Breast epithelium (tissue), 4 donors: Measurements from ENCODE around the gene SLC2A13. TPM values are rescaled to one million over a fixed set of nuclear protein-coding genes. Genes with fewer than 3 reads are reported as not detected.

Experiments
- DNase-seq, 2 donors: peaks; one replicate each; pipeline ENCODE4 v3.0.0-alpha.2; 2019; ENCODE audit warnings: low spot score in 2 of 2
- H3K27ac ChIP-seq, 2 donors: fragments of 200-600 bp; sonication (generic) in 1 of 2; one replicate each; pipeline ENCODE4 v1.5.1; 2016 to 2019; ENCODE audit warnings: mild to moderate bottlenecking in 1 of 2
- H3K27me3 ChIP-seq, 2 donors: fragments of 200-600 bp; sonication (generic) in 1 of 2; one replicate each; pipeline versions ENCODE4 v1.5.1 to v1.6.0; 2017 to 2019; ENCODE audit warnings: control low read depth in 1 of 2, mild to moderate bottlenecking in 1 of 2
- H3K36me3 ChIP-seq: fragments of 200-600 bp; one replicate; pipeline ENCODE4 v1.5.1; 2019
- H3K4me1 ChIP-seq, 2 donors: fragments of 200-600 bp; sonication (generic); one replicate each; pipeline ENCODE4 v1.5.1; 2016 to 2019; ENCODE audit warnings: control low read depth in 1 of 2
- H3K4me3 ChIP-seq, 3 donors: fragments of 200-600 bp; sonication (generic); 1 replicate in 2 of 3; 2 replicates in 1 of 3; pipeline ENCODE4 v1.5.1; 2016 to 2019; ENCODE audit warnings: mild to moderate bottlenecking in 3 of 3, moderate library complexity in 2 of 3
- H3K9me3 ChIP-seq, 2 donors: fragments of 200-600 bp; sonication (generic) in 1 of 2; one replicate each; pipeline ENCODE4 v1.5.1; 2016 to 2019; ENCODE audit warnings: control low read depth in 1 of 2
- CTCF ChIP-seq, 3 donors: fragments of 450-650 bp; IDR thresholded peaks; one replicate each; pipeline ENCODE4 v1.5.1; 2016 to 2017; ENCODE audit warnings: antibody characterized with exemption in 3 of 3, mild to moderate bottlenecking in 3 of 3, moderate library complexity in 3 of 3
- POLR2A ChIP-seq: fragments of 450-650 bp; IDR thresholded peaks from one replicate; pipeline ENCODE4 v1.6.1; 2016; ENCODE audit warnings: antibody characterized with exemption, mild to moderate bottlenecking, moderate library complexity
- POLR2AphosphoS5 ChIP-seq, 3 donors: sonication (generic); formaldehyde crosslinking; IDR thresholded peaks; one replicate each; pipeline ENCODE4 v1.6.1; 2017; ENCODE audit warnings: antibody characterized with exemption in 3 of 3
- intact Hi-C: fragments of 100-400 bp; cut with DNase I; formaldehyde crosslinking; loops from one replicate; pipeline ENCODE4 v1.15.1; 2023; ENCODE audit warnings: low total_unique reads
- total RNA-seq, 3 donors: library from RNA; depleted of rRNA; stranded (reverse); fragments of >200 nt; gene quantifications; one replicate each; pipeline ENCODE4 v1.1.0, GENCODE V29; 2016

Gene SLC2A13
- total RNA-seq, 3 donors from 2014 or later: 17.1 to 32.2 (median 22.0) TPM

DNA sequence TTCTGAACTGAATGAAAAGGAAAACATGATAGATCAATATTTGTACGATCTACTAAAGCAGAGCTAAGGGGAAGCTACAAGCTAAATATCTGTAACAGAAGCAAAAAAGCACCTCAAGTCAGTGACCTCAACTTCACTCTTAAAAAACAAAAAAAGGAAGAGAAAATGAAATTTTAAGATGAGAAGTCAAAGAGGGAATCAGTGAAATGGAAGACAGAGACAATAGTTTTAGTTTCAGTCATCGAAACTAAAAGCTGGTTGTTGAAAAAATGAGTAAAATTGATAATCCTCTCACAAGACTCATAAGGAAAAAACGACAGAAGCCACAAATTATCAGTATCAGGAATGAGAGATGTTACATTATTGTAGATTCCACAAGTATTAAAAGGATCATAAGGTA is 11.9 kb upstream of the SLC2A13 start:
- Histone ChIP-seq H3K36me3 (no peaks in the 10 kb centered on the region), H3K4me3 (no peak overlapping the region), H3K27me3 (no peaks in the 10 kb centered on the region), H3K4me1 (no peaks in the 10 kb centered on the region), H3K9me3 (no peaks in the 10 kb centered on the region), H3K27ac (no peak overlapping the region)
- no peak for DNase-seq
- intact Hi-C loops: no loop called here
- no peak for TF ChIP-seq POLR2A
- no peak for TF ChIP-seq CTCF (IDR thresholded peaks at IDR 0.05)
- no peak for TF ChIP-seq POLR2AphosphoS5 (IDR thresholded peaks at IDR 0.05)

GRCh38 chr12:40110586-40110985 is 4.7 kb upstream of the SLC2A13 start:
- Histone ChIP-seq H3K4me3 (no peak overlapping the region), H3K9me3 (no peaks in the 10 kb centered on the region), H3K36me3 (no peaks in the 10 kb centered on the region), H3K4me1 (no peaks in the 10 kb centered on the region), H3K27me3 (no peaks in the 10 kb centered on the region), H3K27ac (no peak overlapping the region)
- DNase-seq: no peak
- intact Hi-C loops: loop anchor here (2.0 kb wide), 1 partner anchor 40 kb away; no protein-coding TSS in a partner anchor
- no peak for TF ChIP-seq POLR2A
- no peak for TF ChIP-seq CTCF (IDR thresholded peaks at IDR 0.05)
- TF ChIP-seq POLR2AphosphoS5 (IDR thresholded peaks at IDR 0.05): no peak

- Histone ChIP-seq H3K4me1 (peaks cover 0 to 4% of the 10 kb centered on the region in 2 donors), H3K4me3 (peak overlapping the region in 2 of 3 donors; percentile 87 to 94), H3K36me3 (no peaks in the 10 kb centered on the region), H3K9me3 (no peaks in the 10 kb centered on the region), H3K27ac (no peak overlapping the region), H3K27me3 (no peaks in the 10 kb centered on the region)
- TF ChIP-seq POLR2AphosphoS5 (IDR thresholded peaks at IDR 0.05): no peak
- TF ChIP-seq POLR2A: no peak
- no peak for TF ChIP-seq CTCF (IDR thresholded peaks at IDR 0.05)
- intact Hi-C loops: loop anchor here (10.0 kb wide), 1 partner anchor 333 kb away; no protein-coding TSS in a partner anchor
- DNase-seq: no peak
These were observed 2.1 kb upstream of the SLC2A13 start for GRCh38 chr12:40107803-40108620.

GRCh38 chr12:40107098-40107802 is 1.4 kb upstream of the SLC2A13 start:
- H3K9me3 ChIP-seq: no peaks in the 10 kb centered on the region
- H3K27ac ChIP-seq: peak overlapping the region in 1 of 2 donors; percentile 14
- peak overlapping the region; percentile 40 to 94 (median 87) for H3K4me3 ChIP-seq
- intact Hi-C loops: loop anchor here (10.0 kb wide), 1 partner anchor 332 kb away; no protein-coding TSS in a partner anchor
- peak in 2 of 3 donors; percentile 20 to 21 for TF ChIP-seq POLR2AphosphoS5 (IDR thresholded peaks at IDR 0.05)
- peak; percentile 78 to 86 (median 80) for TF ChIP-seq CTCF (IDR thresholded peaks at IDR 0.05)
- no peak for TF ChIP-seq POLR2A
- no peaks in the 10 kb centered on the region for H3K27me3 ChIP-seq
- peaks cover 0 to 4% of the 10 kb centered on the region in 2 donors for H3K4me1 ChIP-seq
- DNase-seq: peak; percentile 78 to 93
- H3K36me3 ChIP-seq: no peaks in the 10 kb centered on the region
